Activated CD4-positive, CD25-positive, alpha-beta regulatory T cell treated with anti-CD3 and anti-CD28 coated beads, Interleukin-2, amount 50 U/mL, for 24 hours (primary cell): ENCODE measurements around the gene SURF4.
A peak's percentile ranks its signal among the peaks of the same experiment; 100 is the strongest.
"Not testable (repeated sequence)": the region's sequence is repeated elsewhere in the genome, so short reads cannot be mapped to it uniquely, and the experiment has no call there.

ENCODE experiments used
- ATAC-seq, 2 donors: fragments of 150-1000 bp; cut with Tn5 transposase; one replicate each; pipeline ENCODE4 v1.10.0; 2021; ENCODE audit warnings: mild to moderate bottlenecking in 1 of 2, moderate library complexity in 1 of 2

SURF4 gene

DNA sequence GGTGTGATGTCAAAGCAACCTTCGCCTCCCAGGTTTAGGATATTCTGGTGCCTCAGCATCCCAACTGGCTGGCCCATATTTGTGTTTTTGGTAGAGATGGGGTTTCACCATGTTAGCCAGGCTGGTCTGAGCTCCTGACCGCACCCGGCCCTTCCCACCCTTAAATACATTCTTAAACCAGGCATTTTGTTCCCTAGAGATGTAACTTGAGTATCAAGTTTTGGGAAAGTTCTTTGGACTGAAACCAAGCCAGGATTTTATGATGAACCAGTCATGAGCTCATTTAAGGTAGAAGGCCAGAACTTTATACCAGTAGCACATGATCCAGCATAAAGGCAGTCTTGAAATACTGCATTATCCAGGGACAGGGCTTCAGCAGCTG is 24.3 kb downstream of the SURF4 start:
- ATAC-seq: no peak

DNA sequence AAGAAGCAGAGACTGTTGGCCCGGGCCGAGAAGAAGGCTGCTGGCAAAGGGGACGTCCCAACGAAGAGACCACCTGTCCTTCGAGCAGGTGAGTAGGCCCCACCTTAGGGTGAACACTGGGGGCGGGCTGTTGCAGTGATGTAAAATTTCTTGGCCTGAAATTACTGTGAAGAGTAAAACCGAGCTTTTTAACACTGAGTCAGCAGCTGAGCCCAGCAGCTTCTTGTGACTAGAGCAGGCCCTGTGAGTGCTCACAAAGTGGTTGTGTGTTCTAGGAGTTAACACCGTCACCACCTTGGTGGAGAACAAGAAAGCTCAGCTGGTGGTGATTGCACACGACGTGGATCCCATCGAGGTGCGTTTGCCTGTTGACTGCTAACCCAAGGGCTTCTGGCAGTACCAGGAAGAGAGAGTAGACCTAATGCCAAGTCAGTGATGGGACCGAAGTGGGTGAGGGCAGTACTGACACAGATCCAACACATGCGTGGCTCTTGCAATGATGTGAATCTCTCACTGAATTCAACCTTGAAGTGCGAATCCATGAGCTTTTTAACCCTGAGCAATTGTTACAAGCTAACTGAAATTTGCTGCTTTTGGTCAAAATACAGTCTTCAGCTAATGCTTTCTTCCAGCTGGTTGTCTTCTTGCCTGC is 25.8 kb downstream of the SURF4 start:
- peak; percentile 14 to 22 for ATAC-seq

DNA sequence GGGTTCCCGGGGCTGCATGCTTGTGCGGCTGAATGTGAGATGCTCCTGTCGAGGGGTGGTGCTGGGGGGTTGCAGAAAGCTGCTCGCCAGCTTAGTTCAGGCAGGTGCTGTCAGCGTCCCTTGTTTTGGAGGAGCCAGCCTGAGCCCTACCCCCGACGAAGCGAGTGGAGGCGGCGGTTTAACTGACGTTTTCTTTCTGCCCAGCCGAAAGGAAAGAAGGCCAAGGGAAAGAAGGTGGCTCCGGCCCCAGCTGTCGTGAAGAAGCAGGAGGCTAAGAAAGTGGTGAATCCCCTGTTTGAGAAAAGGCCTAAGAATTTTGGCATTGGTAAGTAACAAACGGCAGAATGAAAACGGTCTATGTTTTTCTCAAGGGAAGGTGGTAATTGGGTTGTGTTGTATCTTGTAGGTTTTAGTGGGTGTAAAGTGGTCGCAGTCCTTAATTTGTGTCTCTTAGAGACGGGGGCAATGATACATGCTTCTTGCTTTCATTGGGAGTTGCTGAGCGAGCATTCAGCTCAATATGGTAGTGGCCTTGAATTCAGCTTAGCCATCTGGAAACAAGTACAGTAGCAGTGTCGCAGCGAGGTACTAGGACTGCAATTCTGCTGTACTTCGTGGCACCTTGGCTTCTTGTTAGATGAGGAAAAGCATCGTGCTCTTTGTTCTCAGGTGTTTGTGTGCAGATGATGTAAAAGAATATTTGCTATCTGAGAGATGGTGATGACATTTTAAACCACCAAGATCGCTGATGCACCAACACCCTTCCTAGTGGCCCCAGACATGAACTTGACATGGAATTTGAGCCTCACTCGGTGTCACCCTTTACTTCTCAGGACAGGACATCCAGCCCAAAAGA is 26.9 kb downstream of the SURF4 start:
- ATAC-seq: no peak

DNA sequence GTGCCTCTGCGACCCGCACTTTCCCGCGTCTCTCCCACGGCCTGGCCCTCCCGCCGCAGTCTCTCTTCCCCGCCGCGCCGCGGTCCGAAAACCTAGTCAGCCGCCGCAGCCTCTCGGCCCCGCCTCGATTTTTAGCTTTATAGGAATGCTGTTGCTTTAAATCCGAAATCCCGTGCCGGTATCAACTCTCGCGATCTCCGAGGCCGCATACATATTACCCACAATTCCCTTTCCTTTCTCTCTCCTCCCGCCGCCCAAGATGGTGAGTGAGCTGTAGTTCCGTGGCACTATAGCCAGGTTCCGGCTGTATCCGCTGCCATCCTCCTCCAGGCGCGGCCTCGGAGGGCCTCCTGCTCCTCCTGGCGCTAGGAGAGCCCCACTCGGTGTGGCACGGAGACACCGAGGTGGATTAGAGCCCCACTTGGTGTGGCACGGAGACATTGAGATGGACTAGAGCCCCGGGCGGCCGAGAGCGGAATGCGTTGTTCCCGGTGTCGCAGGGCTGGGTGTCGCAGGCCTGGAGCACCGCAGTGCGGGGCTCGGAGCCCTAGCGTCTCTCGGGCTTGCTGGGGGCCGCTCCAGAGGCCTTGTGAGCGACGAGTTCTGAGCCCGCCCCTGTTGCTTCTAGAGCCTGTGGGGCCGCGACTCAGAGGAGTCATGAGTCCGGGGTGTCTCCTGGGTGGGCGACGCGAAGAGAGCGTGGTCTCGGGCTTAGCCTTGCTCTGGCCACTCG is 27.7 kb downstream of the SURF4 start, which contains the start of the genes MED22 and RPL7A:
MED22 (minus strand) TSS at position 147 of the 733 bp plus-strand sequence. CDS start 1,469 bp downstream, outside the sequence.
RPL7A (plus strand) TSS at position 234 of the 733 bp plus-strand sequence; CDS start at position 260, 26 bp downstream.
- ATAC-seq: peak; percentile 77 to 79

DNA sequence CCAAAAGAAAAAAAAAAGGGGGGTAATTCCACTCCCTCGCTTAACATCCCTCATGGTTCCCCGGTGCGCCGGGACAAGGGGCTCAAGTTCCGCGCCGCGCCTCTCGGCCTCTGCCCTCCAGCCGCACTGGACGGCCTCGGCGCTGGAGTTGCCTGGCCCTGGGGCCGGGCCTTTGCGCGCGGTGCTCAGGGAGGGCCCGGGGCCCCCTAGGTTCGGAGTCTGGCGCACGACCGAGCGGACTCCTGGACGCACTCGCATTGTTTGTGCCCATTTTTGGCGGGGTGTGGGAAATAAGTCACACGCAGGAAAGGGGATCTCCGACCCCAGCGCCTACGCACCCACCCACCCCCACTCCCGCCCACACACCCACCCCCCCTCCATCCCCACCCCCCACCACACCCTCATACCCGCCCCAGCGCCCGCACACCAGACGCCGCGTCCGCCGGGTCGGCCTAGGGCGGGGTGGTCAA is 28.3 kb downstream of the SURF4 start:
- ATAC-seq: peak; percentile 30 to 41

DNA sequence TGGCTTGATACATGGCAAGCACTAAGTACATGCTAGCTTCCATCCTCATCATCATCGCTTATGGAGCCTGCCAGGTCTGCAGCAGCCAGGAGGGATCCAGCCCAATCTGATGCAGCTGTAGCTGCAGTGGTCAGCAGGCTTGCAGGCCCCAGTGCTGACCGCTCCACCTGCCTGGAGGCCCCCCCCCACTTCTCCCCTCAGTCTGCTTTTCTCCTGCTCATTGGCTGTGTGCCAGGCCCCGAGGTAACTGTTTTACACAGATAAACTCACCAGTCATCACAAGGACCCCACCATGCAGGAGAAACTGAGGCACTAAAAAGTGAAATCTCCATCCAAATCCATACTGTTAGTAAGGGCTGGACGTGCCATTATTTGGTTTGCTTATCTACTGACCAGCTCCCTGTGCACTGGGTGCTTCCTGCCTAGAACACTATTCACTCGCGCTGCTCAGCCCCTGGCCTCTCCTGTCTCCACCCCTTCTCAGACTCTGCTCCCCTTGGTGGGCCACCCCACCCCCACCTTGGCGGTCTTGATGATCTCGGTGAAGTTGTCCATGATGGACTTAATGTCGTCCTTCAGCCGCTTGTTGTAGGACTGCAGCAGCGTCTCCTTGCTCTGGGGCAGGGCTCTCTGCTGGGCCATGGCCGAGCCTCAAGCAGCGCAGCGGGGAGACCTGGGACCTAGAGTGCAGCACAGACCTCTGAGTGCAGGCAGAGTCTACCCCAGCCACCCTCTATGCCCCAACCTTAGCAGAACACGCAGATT is 29.7 kb downstream of the SURF4 start:
- no peak for ATAC-seq

DNA sequence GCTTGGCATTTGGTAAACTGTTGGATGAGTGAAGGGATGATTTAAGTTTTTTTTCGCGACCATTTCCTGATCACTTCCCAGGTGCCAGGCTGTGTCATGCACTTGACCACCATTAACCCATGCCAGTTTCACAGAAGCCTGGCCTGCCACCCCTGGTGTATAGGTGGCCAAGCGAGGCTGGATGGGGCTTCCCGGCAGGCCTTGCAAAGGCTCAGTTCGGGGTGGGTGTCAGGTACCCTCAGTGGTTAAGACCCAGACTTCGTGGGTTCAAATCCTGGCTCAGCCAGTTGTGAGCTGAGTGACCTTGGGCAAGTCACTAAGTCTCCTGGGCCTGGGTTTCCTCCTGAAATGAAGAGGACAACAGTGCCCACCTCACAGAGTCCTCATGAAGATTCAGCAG is 30.3 kb downstream of the SURF4 start:
- no peak for ATAC-seq

DNA sequence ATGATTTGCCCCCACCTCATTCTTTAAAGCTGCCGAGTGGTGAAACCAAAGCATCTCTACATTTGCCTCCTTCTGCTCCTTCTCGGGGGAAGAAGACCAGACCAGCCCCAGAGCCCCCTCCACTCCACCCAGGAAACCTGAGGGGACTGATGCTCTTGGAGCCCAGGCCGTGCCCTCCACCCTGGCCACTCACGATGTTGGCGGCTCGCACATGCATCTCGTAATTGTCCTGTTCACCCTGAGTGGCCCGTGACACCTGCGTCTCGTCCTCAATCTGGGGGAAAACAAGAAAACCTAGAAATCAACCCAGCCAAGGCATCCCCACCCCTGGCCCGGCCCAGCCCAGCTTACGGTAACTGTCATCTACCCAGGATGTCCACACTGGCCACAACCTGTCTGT is 30.9 kb downstream of the SURF4 start:
- no peak for ATAC-seq

DNA sequence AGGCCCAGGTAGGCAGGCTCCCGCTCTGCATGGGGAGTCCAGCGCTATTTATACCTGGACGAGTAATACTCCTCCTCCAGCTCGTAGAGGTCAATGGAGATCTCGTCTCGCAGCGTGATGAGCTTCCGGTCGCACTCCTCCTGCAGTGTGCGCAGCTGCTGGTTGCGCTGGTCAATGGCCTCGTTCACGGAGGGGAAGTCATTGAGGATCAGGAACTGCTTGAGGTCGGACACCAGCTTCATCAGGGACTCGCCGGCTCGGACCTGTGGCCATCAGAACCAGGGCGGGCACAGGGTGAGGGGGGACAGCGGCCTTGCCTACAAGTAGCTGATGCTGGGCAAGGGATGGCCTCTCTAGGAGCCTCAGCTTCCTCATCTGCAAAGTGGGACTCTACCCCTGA is 31.8 kb downstream of the SURF4 start:
- no peak for ATAC-seq

DNA sequence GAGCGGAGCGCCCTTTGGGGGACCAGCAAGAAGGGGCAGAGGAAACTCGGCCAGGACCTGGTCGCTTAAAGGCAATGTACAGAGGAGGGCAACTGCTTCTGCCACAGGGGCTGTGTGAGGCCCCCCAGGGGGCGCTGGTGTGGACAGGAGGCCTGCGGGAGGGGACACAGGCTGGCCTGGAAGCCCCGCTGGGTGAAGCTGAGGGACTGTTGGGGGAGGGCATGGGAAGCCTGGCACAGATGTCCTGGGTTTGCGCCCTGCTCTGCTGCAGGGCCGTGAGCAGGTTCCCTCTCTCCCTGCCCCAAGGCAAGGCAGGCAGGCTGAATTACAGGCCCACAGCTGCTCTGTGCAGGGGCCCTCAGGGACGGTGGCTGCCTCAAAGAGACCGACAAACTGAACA is 33.3 kb downstream of the SURF4 start:
- no peak for ATAC-seq

DNA sequence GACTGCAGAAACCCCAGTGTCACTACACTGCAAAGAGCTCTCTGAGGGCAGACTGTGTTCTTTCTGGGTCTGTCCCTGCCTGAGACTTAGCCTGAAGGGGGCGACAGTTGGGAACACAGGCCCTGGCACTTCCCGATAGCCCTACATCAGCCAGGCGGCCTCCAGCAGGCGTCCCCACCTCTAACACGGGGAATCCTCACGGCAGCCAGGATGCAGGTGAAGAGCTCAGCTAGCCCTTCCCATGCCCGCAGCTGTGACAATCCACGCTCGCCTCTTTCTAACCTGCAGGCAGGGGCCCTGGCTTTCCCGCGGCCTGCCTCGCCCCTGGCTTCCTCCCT is 33.8 kb downstream of the SURF4 start:
- ATAC-seq: no peak

DNA sequence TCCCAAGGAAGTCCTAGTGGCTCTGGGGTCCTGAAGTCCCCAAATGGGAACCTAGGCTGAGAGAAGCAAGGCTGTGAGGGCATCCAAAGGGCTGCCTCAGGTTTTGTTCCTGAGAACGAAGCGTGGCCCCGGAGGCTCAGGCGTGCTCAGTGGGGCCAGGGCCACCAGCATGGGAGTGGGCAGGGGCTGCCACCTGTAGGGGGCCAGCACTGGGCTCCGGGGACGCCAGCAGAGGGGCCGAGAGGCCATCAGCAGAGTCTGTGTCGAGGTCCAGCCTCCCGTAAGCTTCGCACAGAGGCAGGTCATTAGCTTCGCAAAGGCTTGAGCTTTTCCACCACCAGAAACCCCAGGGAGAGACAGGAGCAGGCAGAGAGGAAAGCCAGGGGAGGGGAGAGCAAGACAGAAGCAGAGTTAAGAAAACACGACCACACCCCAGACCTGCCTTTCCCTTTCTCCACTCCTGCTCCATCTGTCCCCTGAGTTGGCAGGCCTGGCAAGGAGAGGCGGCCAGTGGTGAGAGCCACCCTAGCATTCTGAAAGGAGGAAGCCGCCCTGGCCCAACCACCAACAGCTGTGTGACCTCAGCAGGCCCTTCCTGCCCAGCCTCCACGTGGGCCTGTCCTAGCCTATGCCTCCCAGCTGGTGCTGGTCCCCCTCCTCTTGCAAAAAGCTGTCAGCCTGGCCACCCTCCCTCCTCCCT is 34.3 kb downstream of the SURF4 start:
- no peak for ATAC-seq

DNA sequence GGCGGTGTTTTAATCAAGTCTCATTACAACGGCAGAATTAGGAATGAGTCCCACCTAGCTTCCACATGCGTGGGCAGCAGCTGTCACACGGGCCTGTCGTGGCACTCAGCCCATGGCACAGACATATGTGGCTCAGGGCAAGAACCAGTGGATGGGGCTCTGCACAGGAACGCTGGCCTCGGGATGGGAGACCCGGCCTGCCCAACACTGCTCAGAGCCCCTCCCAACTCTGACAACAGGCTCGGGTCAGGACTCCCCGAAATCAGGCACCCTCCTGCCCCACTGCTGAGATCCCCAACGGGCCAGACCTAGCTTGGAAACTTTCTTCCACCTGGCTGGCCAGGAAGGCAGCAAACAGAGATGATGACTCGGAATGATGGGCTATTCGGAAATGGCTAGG is 34.9 kb downstream of the SURF4 start:
- ATAC-seq: no peak

DNA sequence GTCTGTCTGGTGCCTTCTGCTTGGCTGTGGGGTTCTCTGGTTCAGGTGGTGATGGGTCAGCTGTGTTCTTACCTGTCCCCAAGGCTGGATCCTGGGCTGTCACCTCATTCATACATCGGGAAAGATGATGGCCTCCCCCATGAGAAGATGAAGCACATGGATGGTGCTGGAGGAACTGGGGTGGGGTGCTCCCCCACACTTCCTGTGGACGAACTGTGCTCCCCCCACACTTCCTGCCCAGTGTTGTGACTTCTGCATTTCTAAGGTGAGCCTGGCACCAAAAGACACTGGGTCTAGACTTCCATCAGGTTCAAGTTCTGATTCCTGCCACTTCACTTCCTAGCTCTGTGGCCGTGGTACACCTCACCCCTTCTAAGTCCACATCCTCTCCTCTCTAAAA is 35.6 kb downstream of the SURF4 start:
- ATAC-seq: no peak

DNA sequence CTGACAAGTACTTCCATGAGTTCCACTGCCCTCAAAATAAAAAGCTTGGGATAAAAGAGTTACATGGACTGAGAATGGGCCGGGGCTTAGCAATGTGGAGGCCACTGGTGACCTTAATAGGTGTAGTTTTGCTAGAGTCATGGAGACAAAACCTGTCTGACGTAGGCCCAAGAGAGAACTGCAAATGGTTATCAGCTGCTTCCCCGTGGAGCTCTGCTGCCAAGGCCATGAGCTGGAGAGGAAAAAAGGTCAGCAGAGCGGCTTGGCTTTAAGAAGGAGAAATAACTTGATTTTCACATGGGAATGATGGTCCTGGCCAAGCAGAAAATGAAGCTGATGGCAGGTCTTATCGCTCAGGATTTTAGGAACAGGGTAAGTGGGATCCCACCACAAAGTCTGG is 36.2 kb downstream of the SURF4 start:
- no peak for ATAC-seq

DNA sequence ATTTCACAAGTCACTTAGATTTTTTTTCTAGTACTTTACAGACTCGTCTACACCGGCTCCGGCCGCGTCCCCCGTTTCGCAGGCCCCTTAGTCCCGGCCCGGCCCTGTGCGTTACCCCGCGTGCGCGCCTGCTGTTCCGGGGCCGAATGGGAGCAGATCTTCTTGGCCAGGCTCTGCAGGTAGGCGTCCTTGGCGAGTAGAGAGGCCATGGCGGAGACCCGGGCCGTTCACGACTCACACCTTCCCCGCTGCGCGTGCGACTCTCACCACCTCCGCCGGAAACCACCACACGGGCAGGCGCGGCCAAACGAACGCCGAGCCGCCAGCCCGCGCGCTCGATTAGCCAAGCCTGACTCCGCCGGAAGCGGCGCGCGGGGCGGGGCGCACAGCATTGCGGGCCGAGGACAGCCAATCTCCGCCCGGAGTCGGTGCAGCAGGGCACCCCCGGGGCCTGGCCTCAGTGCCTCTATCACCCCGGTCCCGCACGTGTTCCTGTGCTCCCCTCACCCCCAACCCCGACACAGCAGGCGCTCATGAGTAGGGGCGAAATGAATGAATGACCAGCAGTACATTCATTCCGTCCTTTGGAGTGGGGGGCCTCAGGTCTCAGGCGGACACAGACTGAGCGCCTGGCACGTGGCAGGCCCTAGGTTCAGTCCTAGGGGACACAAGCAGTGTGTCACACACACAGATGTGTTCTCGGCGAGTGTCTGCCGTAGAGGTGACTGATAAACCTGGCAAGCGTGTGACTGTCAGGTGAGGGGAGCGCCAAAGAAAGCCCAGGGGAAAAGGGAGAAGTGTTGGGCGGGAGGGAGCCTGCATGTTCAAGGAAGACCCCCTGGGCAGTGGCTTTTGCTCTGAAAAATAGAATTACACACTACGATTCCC is 39.7 kb downstream of the SURF4 start, which contains the start of gene SURF6:
SURF6 (minus strand) TSS at position 265 of the 888 bp plus-strand sequence; CDS start at position 209, 56 bp downstream.
- ATAC-seq: peak; percentile 96

DNA sequence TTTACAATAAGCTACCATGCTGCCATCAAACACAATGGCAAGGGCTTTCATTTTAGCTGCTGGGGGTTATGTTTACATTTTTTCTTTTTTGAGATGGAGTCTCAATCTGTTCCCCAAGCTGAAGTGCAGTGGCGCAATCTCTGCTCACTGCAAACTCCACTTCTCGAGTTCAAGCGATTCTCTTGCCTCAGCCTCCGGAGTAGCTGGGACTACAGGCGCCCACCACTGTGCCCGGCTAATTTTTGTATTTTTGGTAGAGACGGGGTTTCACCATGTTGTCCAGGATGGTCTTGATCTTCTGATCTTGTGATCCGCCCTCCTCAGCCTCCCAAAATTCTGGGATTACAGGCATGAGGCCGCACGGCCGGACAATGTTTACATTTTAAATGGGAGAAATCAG is 41.0 kb downstream of the SURF4 start:
- ATAC-seq: not testable (repeated sequence)

DNA sequence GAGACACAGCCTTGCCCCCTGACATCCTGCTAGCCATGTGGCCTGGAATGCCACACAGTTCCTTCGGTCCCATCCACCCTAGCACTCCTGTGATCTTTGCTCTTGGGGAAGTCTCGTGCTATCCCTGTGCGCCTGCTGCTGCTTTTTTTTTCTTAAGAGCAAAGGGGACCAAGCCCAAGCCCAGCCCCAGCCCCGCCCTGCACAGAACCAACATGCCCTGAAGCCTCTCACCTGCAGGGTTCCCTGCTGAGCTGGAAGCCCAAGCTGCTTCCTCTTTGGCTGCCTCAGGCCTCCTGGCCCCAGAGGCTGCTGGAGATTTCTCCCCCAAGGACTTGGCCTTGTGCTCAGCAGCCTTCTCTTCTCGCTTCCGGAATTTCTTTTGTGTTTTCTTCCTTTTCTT is 41.7 kb downstream of the SURF4 start:
- no peak for ATAC-seq

DNA sequence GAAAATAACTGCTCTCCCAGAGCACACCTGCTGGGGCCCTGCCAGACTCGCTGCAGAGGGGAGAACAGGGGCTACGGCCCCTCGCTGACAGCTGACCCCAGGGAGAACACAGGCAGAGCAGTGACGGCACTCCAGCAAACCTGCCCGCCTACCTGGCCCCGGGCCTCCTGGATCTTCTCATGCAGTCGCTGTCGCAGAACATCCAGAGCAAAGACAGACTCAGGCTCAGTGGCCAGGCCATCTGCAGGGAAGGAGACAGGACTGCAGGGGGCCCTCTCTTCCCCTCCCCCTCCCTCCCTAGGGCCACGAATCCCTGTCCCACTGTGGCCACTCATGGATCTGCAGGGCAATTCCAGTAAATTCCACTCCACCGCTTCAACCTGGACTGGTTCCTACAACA is 42.3 kb downstream of the SURF4 start:
- no peak for ATAC-seq

DNA sequence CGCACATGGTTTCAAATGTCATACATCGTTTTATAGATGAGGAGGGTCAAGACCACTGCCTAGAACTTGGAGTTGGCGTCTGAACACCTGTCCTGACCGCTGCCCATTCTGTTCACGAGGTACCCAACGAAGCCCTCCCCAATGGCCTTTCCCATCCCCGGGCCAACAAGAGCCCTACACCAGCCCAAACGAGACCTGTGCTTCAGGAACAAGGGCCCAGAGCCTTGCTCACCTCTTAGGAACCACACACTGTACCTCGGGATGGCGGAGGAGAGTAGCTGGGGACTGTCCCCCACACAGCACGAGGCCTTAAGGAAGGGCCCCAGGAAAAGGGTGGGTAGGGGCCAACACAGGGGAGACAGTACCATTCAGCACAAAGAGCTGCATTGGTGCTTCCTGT is 42.8 kb downstream of the SURF4 start:
- ATAC-seq: no peak

DNA sequence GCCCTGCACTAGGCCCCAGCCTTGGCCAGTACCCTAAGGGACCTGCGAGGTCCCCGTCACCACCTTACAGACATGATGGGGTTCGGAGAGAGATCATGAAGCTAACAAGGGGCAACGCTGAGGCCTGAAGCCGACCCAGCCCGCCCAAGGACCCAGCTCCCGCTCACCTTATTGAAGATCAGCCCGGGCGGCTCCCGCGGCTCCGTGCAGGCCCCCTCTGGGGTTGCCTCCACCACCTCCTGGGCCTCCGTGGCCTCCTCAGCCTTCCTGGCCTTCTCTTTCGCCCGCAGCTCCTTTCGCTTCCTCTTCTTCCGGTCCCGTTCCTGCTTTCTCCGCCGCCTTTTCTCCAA is 43.5 kb downstream of the SURF4 start:
- ATAC-seq: no peak
